Natural killer cell treated with Interleukin-12 subunit alpha and Interleukin-12 subunit beta and Interleukin-15 and Interleukin-18, amount 100 ng/mL, for 72 hours (primary cell): ENCODE data around the gene DTNB. TPM values are rescaled to one million over a fixed set of nuclear protein-coding genes. Genes with fewer than 3 reads are reported as not detected.
"Not testable (repeated sequence)": the region's sequence is repeated elsewhere in the genome, so short reads cannot be mapped to it uniquely, and the experiment has no call there.

ENCODE experiments used
- ATAC-seq, 2 donors: fragments of 150-1000 bp; cut with Tn5 transposase in 1 of 2; sonication (Bioruptor Pico), chemical (Tn5 transposase) in 1 of 2; 2 replicates each; pipeline ENCODE4 v1.10.0; 2021
- DNase-seq: peaks from one replicate; pipeline ENCODE4 v3.0.0; 2022; ENCODE audit warnings: low spot score
- H3K27ac Mint-ChIP-seq, 2 donors: 1 replicate in 1 of 2; 2 replicates in 1 of 2; pipeline ENCODE4 v1.8.0; 2022; ENCODE audit warnings: mixed read lengths in 2 of 2, mild to moderate bottlenecking in 1 of 2, moderate library complexity in 1 of 2
- H3K27me3 Mint-ChIP-seq, 2 donors: 1 replicate in 1 of 2; 2 replicates in 1 of 2; pipeline ENCODE4 v1.8.0; 2022; ENCODE audit warnings: mixed read lengths in 2 of 2
- H3K36me3 Mint-ChIP-seq: one replicate; pipeline ENCODE4 v1.8.0; 2022; ENCODE audit warnings: mixed read lengths
- H3K4me1 Mint-ChIP-seq, 2 donors: 1 replicate in 1 of 2; 2 replicates in 1 of 2; pipeline ENCODE4 v1.8.0; 2022; ENCODE audit warnings: low read depth in 2 of 2, mixed read lengths in 2 of 2, mild to moderate bottlenecking in 1 of 2
- H3K4me3 Mint-ChIP-seq: one replicate; pipeline ENCODE4 v1.8.0; 2022; ENCODE audit warnings: mixed read lengths
- H3K9me3 Mint-ChIP-seq: 2 replicates; pipeline ENCODE4 v1.8.0; 2022; ENCODE audit warnings: mixed read lengths
- total RNA-seq, 2 donors: library from RNA; stranded (reverse); gene quantifications; one replicate each; pipeline ENCODE4 v1.2.3, GENCODE V29; 2022

DTNB gene
- total RNA-seq, 2 donors from 2014 or later, result 5.3 to 18.9 TPM

DNA sequence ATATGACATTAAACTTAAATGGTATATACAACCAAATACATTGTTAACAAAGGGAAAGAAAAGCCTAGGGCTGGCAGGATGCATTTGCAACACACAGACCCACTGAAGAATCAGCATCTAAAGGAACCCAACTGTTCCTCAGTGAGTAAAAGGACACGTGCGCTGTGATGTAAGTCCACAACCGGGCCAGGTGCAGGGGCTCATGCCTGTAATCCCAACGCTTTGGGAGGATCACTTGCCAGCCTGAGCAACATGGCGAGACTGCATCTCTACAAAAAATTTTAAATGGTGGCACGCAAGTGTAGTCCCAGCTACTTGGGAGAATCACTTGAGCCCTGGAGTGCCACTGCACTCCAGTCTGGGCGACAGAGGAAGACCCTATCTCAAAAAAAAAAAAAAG lies 3.9 kb downstream of the DTNB start:
- Mint-ChIP-seq H3K27me3 (peaks cover 0 to 4% of the 10 kb centered on the region in 2 donors), H3K36me3 (no peaks in the 10 kb centered on the region), H3K27ac (no peak overlapping the region), H3K4me3 (no peak overlapping the region), H3K9me3 (no peaks in the 10 kb centered on the region), H3K4me1 (peaks cover 16 to 18% of the 10 kb centered on the region in 2 donors)
- ATAC-seq (no peak), DNase-seq (no peak)

- no peaks in the 10 kb centered on the region for H3K9me3 Mint-ChIP-seq
- no peaks in the 10 kb centered on the region for H3K36me3 Mint-ChIP-seq
- DNase-seq (no peak), ATAC-seq (no peak)
- no peak overlapping the region for H3K27ac Mint-ChIP-seq
- H3K4me3 Mint-ChIP-seq, result no peak overlapping the region
- peaks cover 6 to 11% of the 10 kb centered on the region in 2 donors for H3K4me1 Mint-ChIP-seq
- H3K27me3 Mint-ChIP-seq, result peaks cover 0 to 4% of the 10 kb centered on the region in 2 donors
Measured at GRCh38 chr2:25666218-25666617, 7.2 kb downstream of the DTNB start.

DNA sequence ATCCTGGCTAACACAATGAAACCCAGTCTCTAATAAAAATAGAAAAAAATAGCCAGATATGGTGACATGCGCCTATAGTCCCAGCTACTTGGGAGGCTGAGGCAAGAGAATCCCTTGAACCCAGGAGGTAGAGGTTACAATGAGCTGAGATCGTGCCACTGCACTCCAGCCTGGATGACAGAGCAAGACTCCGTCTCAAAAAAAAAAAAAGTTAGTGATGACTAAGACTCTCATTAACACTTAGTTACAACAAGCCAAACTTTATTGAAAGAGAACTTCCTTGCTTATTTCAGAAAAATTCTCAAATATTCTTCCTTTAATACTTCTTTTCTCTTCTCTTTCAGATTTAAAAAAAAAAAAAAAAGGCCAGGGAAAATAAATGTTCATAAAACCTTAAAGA lies 7.9 kb downstream of the DTNB start:
- not testable (repeated sequence) for H3K4me3 Mint-ChIP-seq, DNase-seq, H3K36me3 Mint-ChIP-seq, H3K9me3 Mint-ChIP-seq, ATAC-seq, H3K27me3 Mint-ChIP-seq, H3K27ac Mint-ChIP-seq
- peaks cover 6 to 11% of the 10 kb centered on the region in 2 donors for H3K4me1 Mint-ChIP-seq

DNA sequence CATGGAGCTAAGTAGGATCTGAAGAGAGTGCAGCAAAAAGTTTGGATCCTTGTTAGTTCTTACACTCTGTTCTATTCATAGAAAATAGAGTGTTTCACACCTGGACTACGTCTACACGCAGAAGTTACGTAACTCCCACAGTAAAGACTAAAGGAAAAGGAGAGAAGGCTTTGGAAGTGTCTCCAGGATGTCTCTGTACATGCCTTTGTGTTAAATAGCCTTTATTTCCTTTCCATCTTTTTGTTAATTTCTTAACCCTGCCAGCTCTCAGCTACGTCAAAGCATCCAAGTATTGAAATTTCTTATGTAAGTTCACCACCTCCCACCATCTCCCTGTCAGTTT lies 8.4 kb downstream of the DTNB start:
- H3K27ac Mint-ChIP-seq, result no peak overlapping the region
- no peaks in the 10 kb centered on the region for H3K9me3 Mint-ChIP-seq
- H3K36me3 Mint-ChIP-seq, result no peaks in the 10 kb centered on the region
- peaks cover 6 to 11% of the 10 kb centered on the region in 2 donors for H3K4me1 Mint-ChIP-seq
- no peaks in the 10 kb centered on the region for H3K27me3 Mint-ChIP-seq
- H3K4me3 Mint-ChIP-seq, result no peak overlapping the region
- DNase-seq (no peak), ATAC-seq (no peak)

DNA sequence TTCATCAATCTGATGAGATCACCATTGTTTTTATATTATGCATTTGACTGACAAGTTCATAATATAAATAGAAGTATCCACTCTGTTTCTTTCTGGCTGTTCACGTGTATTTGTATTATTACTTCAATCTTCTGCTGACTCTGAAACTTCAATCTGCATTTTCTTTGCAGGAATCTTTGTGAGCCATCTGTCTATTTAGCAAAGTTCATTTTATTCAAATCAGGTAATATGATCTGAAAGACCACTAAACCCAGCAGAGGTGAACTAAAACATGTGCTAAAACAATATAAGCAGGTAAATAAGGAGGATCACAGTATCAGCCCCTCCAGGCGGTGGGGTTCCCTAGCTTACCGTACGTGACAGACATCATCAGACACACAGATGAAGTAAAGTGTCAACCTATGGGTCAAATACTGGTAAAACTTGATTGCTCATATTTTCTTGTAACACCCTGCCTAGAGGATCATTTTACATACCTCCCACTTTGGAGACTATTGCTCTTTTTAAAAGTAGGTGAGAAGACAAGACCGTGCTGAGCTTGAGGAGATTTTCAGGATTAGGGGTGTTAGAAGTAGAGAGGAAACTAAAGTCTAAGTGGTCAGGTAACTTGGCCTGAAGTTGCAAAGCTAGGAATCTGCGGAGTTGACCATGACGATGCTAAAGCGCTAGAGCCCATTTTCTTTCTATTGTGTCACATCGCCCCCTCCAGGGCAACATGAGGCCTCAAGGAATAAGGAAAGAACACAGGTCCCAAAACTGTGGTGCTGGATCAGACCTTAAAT lies 9.0 kb downstream of the DTNB start:
- ATAC-seq (peak in 1 of 2 donors; percentile 61), DNase-seq (no peak)
- Mint-ChIP-seq H3K27me3 (no peaks in the 10 kb centered on the region), H3K4me3 (no peak overlapping the region), H3K36me3 (no peaks in the 10 kb centered on the region), H3K9me3 (no peaks in the 10 kb centered on the region), H3K27ac (no peak overlapping the region), H3K4me1 (peaks cover 6 to 11% of the 10 kb centered on the region in 2 donors)

DNA sequence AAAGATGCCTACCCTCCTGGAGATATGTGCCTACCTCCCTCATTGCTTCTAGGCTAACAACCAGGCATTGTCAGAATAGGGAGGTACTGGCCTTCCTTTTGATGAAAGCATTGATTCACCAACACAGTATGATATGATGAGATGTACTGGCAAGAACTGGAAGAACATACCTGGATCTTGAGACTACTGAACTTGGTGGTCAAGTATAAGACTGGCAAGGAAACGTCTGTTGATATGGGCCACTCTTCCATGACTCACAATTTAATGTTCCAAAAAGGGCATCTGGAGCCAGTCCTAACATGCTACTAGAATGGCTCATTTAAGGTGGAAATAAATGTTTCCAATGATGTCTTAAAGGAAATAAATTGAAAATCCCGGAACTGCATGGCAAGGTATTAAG lies 18.1 kb downstream of the DTNB start:
- Mint-ChIP-seq H3K4me3 (no peak overlapping the region), H3K9me3 (no peaks in the 10 kb centered on the region), H3K27ac (no peak overlapping the region), H3K4me1 (peaks cover 4 to 9% of the 10 kb centered on the region in 2 donors), H3K27me3 (no peaks in the 10 kb centered on the region), H3K36me3 (peaks cover under 1% of the 10 kb centered on the region)
- no peak for DNase-seq
- no peak for ATAC-seq

- DNase-seq (no peak), ATAC-seq (no peak)
- no peak overlapping the region for H3K27ac Mint-ChIP-seq
- H3K36me3 Mint-ChIP-seq, result peaks cover 5% of the 10 kb centered on the region
- H3K27me3 Mint-ChIP-seq, result no peaks in the 10 kb centered on the region
- H3K4me3 Mint-ChIP-seq, result no peak overlapping the region
- H3K4me1 Mint-ChIP-seq, result peaks cover 4 to 9% of the 10 kb centered on the region in 2 donors
- no peaks in the 10 kb centered on the region for H3K9me3 Mint-ChIP-seq
Measured at GRCh38 chr2:25654801-25655200, 18.6 kb downstream of the DTNB start.

GRCh38 chr2:25651782-25652455 lies 21.5 kb downstream of the DTNB start:
- DNase-seq, result no peak
- Mint-ChIP-seq H3K36me3 (peaks cover 5% of the 10 kb centered on the region), H3K27ac (no peak overlapping the region), H3K4me3 (no peak overlapping the region), H3K4me1 (peaks cover 4 to 9% of the 10 kb centered on the region in 2 donors), H3K9me3 (no peaks in the 10 kb centered on the region), H3K27me3 (no peaks in the 10 kb centered on the region)
- no peak for ATAC-seq

DNA sequence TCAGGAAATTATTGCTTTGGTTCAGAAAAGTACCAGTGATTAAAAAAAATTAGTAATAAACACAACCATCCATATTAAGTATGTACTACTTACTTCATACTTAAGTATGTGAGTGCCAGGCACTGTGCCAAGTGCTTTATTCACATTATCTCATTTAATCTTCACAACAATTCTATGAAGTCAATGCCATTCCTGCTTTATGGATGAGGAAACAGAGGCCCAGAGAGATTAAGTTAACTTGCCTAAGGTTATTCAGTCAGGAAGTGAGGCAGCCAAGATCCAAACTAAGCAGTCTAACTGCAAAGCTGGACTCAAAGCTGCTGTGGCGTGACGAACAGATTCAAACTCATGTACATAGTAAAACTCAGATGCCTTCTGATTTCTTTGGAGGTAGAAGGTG lies 22.3 kb downstream of the DTNB start:
- Mint-ChIP-seq H3K4me1 (peaks cover 0 to 2% of the 10 kb centered on the region in 2 donors), H3K36me3 (peaks cover 5% of the 10 kb centered on the region), H3K4me3 (no peak overlapping the region), H3K9me3 (no peaks in the 10 kb centered on the region), H3K27ac (no peak overlapping the region), H3K27me3 (no peaks in the 10 kb centered on the region)
- DNase-seq (no peak), ATAC-seq (no peak)

DNA sequence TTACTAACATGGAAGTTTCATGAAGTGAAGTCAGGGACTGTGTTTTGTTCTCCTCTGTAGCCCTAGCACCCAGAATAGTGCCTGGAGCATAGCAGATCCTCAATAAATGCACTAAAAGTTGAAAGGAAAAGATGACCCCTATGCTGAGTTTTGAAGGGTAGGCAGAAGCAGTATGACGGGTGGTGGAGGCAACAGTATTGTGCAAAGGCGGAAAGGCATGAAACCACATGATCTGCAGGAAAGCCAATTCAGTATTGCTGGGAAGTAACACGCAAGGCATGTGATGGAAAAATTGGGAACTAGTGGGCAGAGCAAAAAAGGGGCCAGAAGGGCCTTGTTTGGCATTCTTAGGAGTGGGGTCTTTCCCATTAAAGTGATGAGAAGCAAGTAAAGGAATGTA lies 23.1 kb downstream of the DTNB start:
- Mint-ChIP-seq H3K9me3 (no peaks in the 10 kb centered on the region), H3K4me3 (no peak overlapping the region), H3K27me3 (no peaks in the 10 kb centered on the region), H3K27ac (no peak overlapping the region), H3K4me1 (no peaks in the 10 kb centered on the region), H3K36me3 (peaks cover 5% of the 10 kb centered on the region)
- ATAC-seq (no peak), DNase-seq (no peak)

GRCh38 chr2:25649786-25650185 lies 23.6 kb downstream of the DTNB start:
- H3K36me3 Mint-ChIP-seq, result peaks cover 5% of the 10 kb centered on the region
- no peak for ATAC-seq
- no peaks in the 10 kb centered on the region for H3K27me3 Mint-ChIP-seq
- H3K9me3 Mint-ChIP-seq, result no peaks in the 10 kb centered on the region
- no peak overlapping the region for H3K4me3 Mint-ChIP-seq
- no peaks in the 10 kb centered on the region for H3K4me1 Mint-ChIP-seq
- no peak overlapping the region for H3K27ac Mint-ChIP-seq
- no peak for DNase-seq

DNA sequence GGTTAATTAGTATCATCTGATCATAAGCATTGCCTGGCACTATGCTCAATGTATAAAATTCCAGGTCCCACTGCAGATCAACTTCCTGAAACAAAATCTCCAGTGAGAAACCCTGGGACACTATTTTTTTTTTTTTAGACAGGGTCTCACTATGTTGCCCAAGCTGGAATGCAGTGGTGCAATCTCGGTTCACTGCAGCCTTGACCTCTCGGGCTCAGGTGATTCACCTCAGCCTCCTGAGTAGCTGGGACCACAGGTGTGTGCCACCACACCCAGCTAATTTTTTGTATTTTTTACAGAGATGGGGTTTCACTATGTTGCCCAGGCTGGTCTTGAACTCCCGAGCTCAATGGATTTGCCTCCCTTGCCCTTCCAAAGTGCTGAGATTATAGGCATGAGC lies 31.1 kb downstream of the DTNB start:
- peaks cover 0 to 3% of the 10 kb centered on the region in 2 donors for H3K4me1 Mint-ChIP-seq
- no peak overlapping the region for H3K27ac Mint-ChIP-seq
- no peaks in the 10 kb centered on the region for H3K27me3 Mint-ChIP-seq
- DNase-seq, result no peak
- no peak overlapping the region for H3K4me3 Mint-ChIP-seq
- H3K36me3 Mint-ChIP-seq, result no peaks in the 10 kb centered on the region
- ATAC-seq, result no peak
- H3K9me3 Mint-ChIP-seq, result peaks cover 3% of the 10 kb centered on the region

DNA sequence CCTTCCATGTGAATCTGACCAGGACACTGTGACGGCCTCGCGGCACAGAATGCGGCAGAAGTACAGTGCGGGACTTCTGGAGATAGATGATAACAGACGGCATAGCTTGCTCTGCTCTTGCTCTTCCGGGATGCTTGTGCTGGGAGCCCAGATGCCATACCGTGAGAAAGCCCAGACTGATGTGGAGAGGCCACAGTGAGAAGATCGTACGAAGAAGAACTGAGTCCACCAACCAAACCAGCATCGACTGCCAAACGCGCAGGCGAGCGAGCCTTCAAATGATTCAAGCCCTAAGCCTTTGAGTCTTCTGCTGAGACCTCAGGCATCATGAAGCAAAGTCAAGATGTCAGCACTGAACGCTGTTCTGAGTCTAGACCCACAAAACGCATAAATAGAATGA lies 33.7 kb downstream of the DTNB start:
- peaks cover 0 to 3% of the 10 kb centered on the region in 2 donors for H3K4me1 Mint-ChIP-seq
- H3K9me3 Mint-ChIP-seq, result peaks cover 3% of the 10 kb centered on the region
- no peak overlapping the region for H3K4me3 Mint-ChIP-seq
- no peaks in the 10 kb centered on the region for H3K36me3 Mint-ChIP-seq
- DNase-seq (no peak), ATAC-seq (no peak)
- no peaks in the 10 kb centered on the region for H3K27me3 Mint-ChIP-seq
- H3K27ac Mint-ChIP-seq, result no peak overlapping the region

DNA sequence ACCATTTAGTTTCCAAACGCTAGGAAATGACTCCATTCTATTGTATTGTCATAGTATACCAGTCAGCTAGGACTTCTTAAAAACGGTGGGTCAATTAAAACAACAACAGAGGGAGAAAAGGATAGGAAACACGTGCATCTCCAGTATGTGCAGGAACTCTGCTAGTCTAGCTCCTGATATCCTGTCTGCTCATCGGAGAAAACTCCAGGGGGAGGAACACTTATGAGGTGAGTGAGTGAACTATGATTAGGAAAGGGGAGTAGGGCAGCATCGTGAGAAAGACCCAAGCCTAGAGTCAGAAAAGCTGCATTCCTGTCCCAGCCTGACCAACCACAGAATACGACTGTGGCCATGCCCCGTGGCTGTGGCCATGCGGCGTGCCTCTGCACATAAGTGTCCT lies 34.2 kb downstream of the DTNB start:
- Mint-ChIP-seq H3K27ac (no peak overlapping the region), H3K4me1 (peaks cover 0 to 3% of the 10 kb centered on the region in 2 donors), H3K9me3 (peaks cover 3% of the 10 kb centered on the region), H3K36me3 (no peaks in the 10 kb centered on the region), H3K4me3 (no peak overlapping the region), H3K27me3 (no peaks in the 10 kb centered on the region)
- ATAC-seq (no peak), DNase-seq (no peak)
